SU-DHL-6 (cell line): Measurements from ENCODE around the gene TPO.

Experiments
- H2AFZ ChIP-seq: fragments of 200-600 bp; sonication (generic); 2 replicates; pipeline ENCODE4 v1.6.1; 2014; ENCODE audit warnings: low read depth, mild to moderate bottlenecking, moderate library complexity, mixed read lengths, antibody characterized with exemption, low read length; ENCODE audit not compliant: severe bottlenecking
- H3F3A ChIP-seq: fragments of 200-600 bp; shearing (Covaris generic); 2 replicates; pipeline ENCODE4 v1.6.0; 2016; ENCODE audit warnings: antibody characterized with exemption, mild to moderate bottlenecking; ENCODE audit not compliant: insufficient read depth
- H3K27ac ChIP-seq: fragments of 200-600 bp; sonication (generic); 2 replicates; pipeline ENCODE4 v1.5.1; 2016; ENCODE audit warnings: low read depth, mild to moderate bottlenecking, low read length, moderate library complexity, mixed read lengths
- H3K27me3 ChIP-seq: fragments of 200-600 bp; sonication (generic), shearing (Covaris generic); 2 replicates; pipeline ENCODE4 v1.6.0; 2014; ENCODE audit warnings: mild to moderate bottlenecking, low read length
- H3K36me3 ChIP-seq: fragments of 200-600 bp; sonication (generic); 2 replicates; pipeline ENCODE4 v1.6.1; 2014; ENCODE audit warnings: mild to moderate bottlenecking, low read length, mixed read lengths
- H3K4me2 ChIP-seq: fragments of 300-600, 200-600 bp; shearing (Covaris generic), sonication (generic); 2 replicates; pipeline ENCODE4 v1.6.0; 2014; ENCODE audit warnings: low read length, low read depth, mild to moderate bottlenecking; ENCODE audit not compliant: poor library complexity, severe bottlenecking
- H3K4me3 ChIP-seq: fragments of 200-600 bp; sonication (generic); 2 replicates; pipeline ENCODE4 v1.5.1; 2014; ENCODE audit warnings: antibody characterized with exemption, low read length, mild to moderate bottlenecking, mixed read lengths; ENCODE audit not compliant: insufficient read depth, poor library complexity, severe bottlenecking
- H3K79me2 ChIP-seq: fragments of 200-600 bp; sonication (generic); 2 replicates; pipeline ENCODE4 v1.6.1; 2014; ENCODE audit warnings: mild to moderate bottlenecking, low read length, moderate library complexity; ENCODE audit not compliant: insufficient read depth
- H3K9ac ChIP-seq: fragments of 200-600 bp; sonication (generic); 2 replicates; pipeline ENCODE4 v1.7.0; 2014; ENCODE audit warnings: mild to moderate bottlenecking, low read length
- H3K9me2 ChIP-seq: fragments of 200-600 bp; sonication (generic); replicated peaks from 2 replicates; pipeline ENCODE4 v1.6.1; 2014; ENCODE audit warnings: low read length; ENCODE audit not compliant: insufficient read depth
- H3K9me3 ChIP-seq: fragments of 200-600 bp; sonication (generic); 2 replicates; pipeline ENCODE4 v1.6.1; 2014; ENCODE audit warnings: low read length, mixed read lengths; ENCODE audit not compliant: insufficient read depth
- H4K20me1 ChIP-seq: fragments of 200-600 bp; sonication (generic); 2 replicates; pipeline ENCODE4 v1.6.1; 2014; ENCODE audit warnings: low read depth, mild to moderate bottlenecking, antibody characterized with exemption, low read length, moderate library complexity, mixed read lengths
- CTCF ChIP-seq: fragments of 200-600 bp; sonication (generic); IDR thresholded peaks from one replicate; pipeline ENCODE4 v1.5.1; 2017; ENCODE audit warnings: antibody characterized with exemption, mild to moderate bottlenecking, low read length, moderate library complexity; ENCODE audit not compliant: insufficient read depth, poor library complexity, severe bottlenecking
- EZH2phosphoT487 ChIP-seq: fragments of 200-600 bp; sonication (generic), shearing (Covaris generic); conservative IDR thresholded peaks from 2 replicates; pipeline ENCODE4 v1.6.1; 2018; ENCODE audit warnings: mild to moderate bottlenecking, antibody characterized with exemption, low read length, moderate library complexity, mixed read lengths

The TPO gene

DNA sequence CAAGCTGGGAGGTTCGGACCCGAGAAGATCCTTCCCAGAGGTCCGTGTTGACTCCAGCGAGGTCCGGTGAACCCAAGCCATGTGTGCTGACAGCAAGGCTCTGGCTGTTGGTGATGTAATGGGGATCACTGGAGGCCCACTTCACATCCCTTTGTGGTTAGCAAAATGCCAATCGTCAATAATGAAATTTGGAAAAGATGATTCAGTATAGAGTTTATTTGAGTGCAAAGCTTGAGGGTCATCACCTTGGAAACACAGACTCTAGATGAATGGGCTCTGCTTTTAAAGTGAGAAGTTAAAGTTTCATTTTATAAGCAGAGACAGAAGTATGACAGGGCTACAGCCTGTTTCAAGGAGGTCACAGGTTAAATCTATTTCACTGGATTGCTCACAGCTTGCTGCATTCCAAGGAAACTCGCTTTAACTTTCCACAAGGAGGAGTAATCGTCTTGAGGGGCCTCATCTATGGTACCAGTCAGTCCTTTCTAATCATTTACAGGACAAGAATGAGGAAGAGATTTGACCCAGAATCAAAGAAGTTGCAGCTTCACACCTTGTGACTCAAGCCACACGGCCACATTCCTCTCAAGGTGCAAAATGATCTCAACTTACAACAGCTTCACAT lies 140.5 kb downstream of the TPO start:
- Histone ChIP-seq H4K20me1 (no peaks in the 10 kb centered on the region), H3K4me3 (no peak overlapping the region), H3K27ac (no peak overlapping the region), H3K27me3 (no peaks in the 10 kb centered on the region), H3K9me2 (no peaks in the 10 kb centered on the region), H3K36me3 (no peaks in the 10 kb centered on the region), H3F3A (no peaks in the 10 kb centered on the region), H3K79me2 (no peaks in the 10 kb centered on the region), H3K9ac (no peak overlapping the region), H2AFZ (no peak overlapping the region), H3K4me2 (no peak overlapping the region), H3K9me3 (no peaks in the 10 kb centered on the region)
- TF ChIP-seq EZH2phosphoT487 (no peak), CTCF (no peak)

DNA sequence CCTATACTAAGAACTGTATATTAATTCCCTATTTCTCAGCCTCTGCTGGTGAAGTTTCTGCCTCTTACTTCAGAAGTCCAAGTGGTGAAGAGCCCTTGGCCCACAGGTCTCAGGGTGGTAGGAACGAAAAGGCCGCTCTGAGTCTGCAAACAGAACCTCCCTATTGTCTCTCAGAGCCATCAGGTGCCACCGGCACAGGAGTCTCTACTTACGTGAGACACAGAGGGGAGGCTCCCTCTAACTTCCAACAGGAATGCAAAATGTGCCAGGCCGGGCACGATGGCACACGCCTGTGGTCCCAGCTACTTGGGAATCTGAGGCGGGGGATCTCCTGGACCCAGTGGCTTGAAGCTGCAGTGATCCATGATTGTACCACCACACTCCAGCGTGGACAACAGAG lies 143.0 kb downstream of the TPO start:
- Histone ChIP-seq H3K27me3 (no peaks in the 10 kb centered on the region), H3K4me3 (no peak overlapping the region), H3K36me3 (no peaks in the 10 kb centered on the region), H3K9me2 (no peaks in the 10 kb centered on the region), H3K79me2 (no peaks in the 10 kb centered on the region), H3K9me3 (no peaks in the 10 kb centered on the region), H3K27ac (no peak overlapping the region), H3F3A (no peaks in the 10 kb centered on the region), H4K20me1 (no peaks in the 10 kb centered on the region), H3K4me2 (no peak overlapping the region), H2AFZ (no peak overlapping the region), H3K9ac (no peak overlapping the region)
- no peak for TF ChIP-seq CTCF
- TF ChIP-seq EZH2phosphoT487, result no peak

DNA sequence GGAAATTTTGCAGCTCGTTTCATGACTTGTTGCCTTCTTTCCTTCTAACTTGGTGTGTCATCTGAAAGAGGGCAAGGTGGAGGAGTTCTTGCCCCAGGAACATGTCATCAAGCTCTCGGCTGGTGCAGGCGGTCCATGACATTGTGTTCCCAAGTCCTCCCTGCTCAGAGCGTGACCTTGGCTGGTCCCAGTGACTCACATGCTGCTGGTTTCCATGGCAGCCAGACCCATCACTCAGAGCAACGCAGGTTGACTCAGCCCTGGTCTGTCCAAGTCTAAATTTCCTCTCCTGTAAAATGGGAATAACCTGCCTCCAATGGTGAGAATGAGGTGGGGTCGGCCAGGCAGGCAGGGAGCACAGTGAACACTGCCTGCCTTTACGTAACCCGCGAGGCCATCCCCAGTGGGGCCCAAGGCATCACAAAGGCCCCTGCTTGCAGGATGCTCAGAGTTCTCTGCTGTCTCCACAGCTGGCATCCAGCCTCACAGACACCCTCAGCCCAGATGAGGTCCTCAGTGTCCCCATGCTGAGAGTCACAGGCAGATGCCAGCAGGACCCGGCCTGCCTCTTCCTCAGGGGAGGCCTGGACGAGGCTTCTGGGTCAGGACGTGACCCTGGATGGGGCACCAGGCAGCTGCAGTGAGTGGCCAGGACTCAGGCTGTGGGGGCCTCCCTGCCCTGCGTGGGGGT lies 143.7 kb downstream of the TPO start:
- Histone ChIP-seq H3F3A (no peaks in the 10 kb centered on the region), H2AFZ (no peak overlapping the region), H4K20me1 (no peaks in the 10 kb centered on the region), H3K9me3 (no peaks in the 10 kb centered on the region), H3K4me2 (no peak overlapping the region), H3K9me2 (no peaks in the 10 kb centered on the region), H3K27ac (no peak overlapping the region), H3K4me3 (no peak overlapping the region), H3K27me3 (no peaks in the 10 kb centered on the region), H3K79me2 (no peaks in the 10 kb centered on the region), H3K36me3 (no peaks in the 10 kb centered on the region), H3K9ac (no peak overlapping the region)
- TF ChIP-seq CTCF (no peak), EZH2phosphoT487 (no peak)
